CD8-positive, alpha-beta memory T cell (primary cell): Measurements from ENCODE around the gene ZFYVE1. TPM values are rescaled to one million over a fixed set of nuclear protein-coding genes. Genes with fewer than 3 reads are reported as not detected.
"Not testable (repeated sequence)": the region's sequence is repeated elsewhere in the genome, so short reads cannot be mapped to it uniquely, and the experiment has no call there.

ENCODE experiments used
- CTCF ChIA-PET: fragments of 350-600 bp; sonication (Branson Sonifier 250); formaldehyde crosslinking; loops from one replicate; lab custom pipeline; 2021; ENCODE audit warnings: antibody characterized with exemption; lab: Charles Lee
- POLR2A ChIA-PET: fragments of 350-600 bp; sonication (Branson Sonifier 250); formaldehyde crosslinking; loops from one replicate; lab custom pipeline; 2021; ENCODE audit warnings: antibody characterized with exemption; lab: Charles Lee
- DNase-seq, 5 donors: peaks; one replicate each; pipeline versions ENCODE4 v3.0.0 to v3.0.0-alpha.2; 2020 to 2022; ENCODE audit warnings: mixed read lengths in 1 of 5
- H3K27ac ChIP-seq: one replicate; pipeline ENCODE4 v1.7.0; 2013; ENCODE audit warnings: low read depth, mild to moderate bottlenecking, low read length, moderate library complexity
- H3K27me3 ChIP-seq: 2 replicates; pipeline ENCODE4 v1.7.0; 2013; ENCODE audit warnings: low read length, mild to moderate bottlenecking; ENCODE audit not compliant: insufficient read depth, poor library complexity, severe bottlenecking
- H3K36me3 ChIP-seq: 2 replicates; pipeline ENCODE4 v1.7.0; 2013; ENCODE audit warnings: mild to moderate bottlenecking, low read length, moderate library complexity; ENCODE audit not compliant: insufficient read depth
- H3K4me1 ChIP-seq: 2 replicates; pipeline ENCODE4 v1.7.0; 2013; ENCODE audit warnings: mild to moderate bottlenecking, low read length, moderate library complexity; ENCODE audit not compliant: insufficient read depth
- H3K4me3 ChIP-seq: 2 replicates; pipeline ENCODE4 v1.7.0; 2013; ENCODE audit warnings: mild to moderate bottlenecking, low read length
- H3K9me3 ChIP-seq: 2 replicates; pipeline ENCODE4 v1.7.0; 2013; ENCODE audit warnings: mild to moderate bottlenecking, low read length
- H3K27ac Mint-ChIP-seq, 8 donors: one replicate each; pipeline ENCODE4 v1.8.0; 2020 to 2021; ENCODE audit warnings: mixed read lengths in 8 of 8, mild to moderate bottlenecking in 6 of 8, inconsistent platforms in 3 of 8, moderate library complexity in 3 of 8
- H3K27me3 Mint-ChIP-seq, 2 donors: one replicate each; pipeline ENCODE4 v1.8.0; 2020 to 2021; ENCODE audit warnings: mixed read lengths in 2 of 2, mild to moderate bottlenecking in 1 of 2, moderate library complexity in 1 of 2
- H3K36me3 Mint-ChIP-seq, 3 donors: one replicate each; pipeline ENCODE4 v1.8.0; 2020 to 2021; ENCODE audit warnings: mixed read lengths in 3 of 3, inconsistent platforms in 1 of 3, mild to moderate bottlenecking in 1 of 3
- H3K4me1 Mint-ChIP-seq, 3 donors: one replicate each; pipeline ENCODE4 v1.8.0; 2020 to 2021; ENCODE audit warnings: mixed read lengths in 3 of 3, inconsistent platforms in 1 of 3, mild to moderate bottlenecking in 1 of 3
- H3K4me3 Mint-ChIP-seq, 7 donors: one replicate each; pipeline ENCODE4 v1.8.0; 2020 to 2021; ENCODE audit warnings: mixed read lengths in 7 of 7, mild to moderate bottlenecking in 6 of 7, moderate library complexity in 4 of 7, inconsistent platforms in 2 of 7
- H3K9me3 Mint-ChIP-seq, 5 donors: one replicate each; pipeline ENCODE4 v1.8.0; 2020 to 2022; ENCODE audit warnings: mixed read lengths in 5 of 5, mild to moderate bottlenecking in 3 of 5, moderate library complexity in 2 of 5, inconsistent platforms in 1 of 5
- polyA plus RNA-seq: library from polyadenylated mRNA; unstranded; fragments of 300-500 nt; fragmentation: Illumina TruSeq; gene quantifications from one replicate; pipeline ENCODE4 v1.2.3, GENCODE V29; 2021
- total RNA-seq, 2 experiments: library from RNA; stranded (reverse); gene quantifications; one replicate each; pipeline ENCODE4 v1.2.3, GENCODE V29; 2021

ZFYVE1 gene
- total and polyA plus RNA-seq, 3 experiments from 2014 or later, result 7.8 to 11.8 (median 11.7) TPM

DNA sequence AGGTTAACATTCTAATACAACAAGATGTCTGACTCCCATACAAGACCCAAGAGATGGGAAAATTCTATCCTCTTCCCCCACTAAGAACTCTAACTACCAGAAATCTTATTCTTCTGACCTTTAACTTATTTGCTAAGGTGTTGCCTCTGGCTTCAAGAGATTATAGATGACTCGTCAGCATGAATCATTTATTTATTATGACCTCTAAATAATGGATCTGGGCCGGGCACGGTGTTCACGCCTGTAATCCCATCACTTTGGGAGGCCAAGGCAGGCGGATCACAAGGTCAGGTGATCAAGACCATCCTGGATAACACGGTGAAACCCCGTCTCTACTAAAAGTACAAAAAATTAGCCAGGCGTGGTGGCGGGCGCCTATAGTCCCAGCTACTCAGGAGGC, 10.9 kb downstream of the ZFYVE1 start:
- H3K36me3 ChIP-seq, H3K4me1 ChIP-seq, H3K27me3 ChIP-seq, H3K9me3 Mint-ChIP-seq, CTCF ChIA-PET, H3K4me3 Mint-ChIP-seq, H3K27ac ChIP-seq, H3K27me3 Mint-ChIP-seq, DNase-seq, H3K9me3 ChIP-seq, H3K4me3 ChIP-seq, POLR2A ChIA-PET, H3K27ac Mint-ChIP-seq: not testable (repeated sequence)
- peaks cover 15 to 58% (median 34%) of the 10 kb centered on the region in 3 donors for H3K36me3 Mint-ChIP-seq
- H3K4me1 Mint-ChIP-seq, result peaks cover 31 to 59% (median 52%) of the 10 kb centered on the region in 3 donors

DNA sequence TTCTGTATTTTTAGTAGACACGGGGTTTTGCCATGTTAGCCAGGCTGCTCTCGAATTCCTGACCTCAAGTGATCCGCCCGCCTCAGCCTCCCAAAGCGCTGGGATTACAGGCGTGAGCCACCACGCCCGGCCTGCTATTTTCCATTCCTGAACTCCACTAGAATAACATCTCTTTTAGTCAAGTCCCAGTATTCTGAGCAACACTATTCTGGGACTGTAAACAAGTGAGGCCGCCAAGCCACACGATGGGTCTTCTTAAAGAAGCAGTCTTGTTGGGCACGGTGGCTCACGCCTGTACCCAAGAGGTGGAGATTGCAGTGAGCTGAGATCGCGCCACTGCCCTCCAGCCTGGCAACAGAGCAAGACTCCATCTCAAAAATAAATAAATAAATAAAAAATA, 11.4 kb downstream of the ZFYVE1 start:
- H3K4me1 ChIP-seq, POLR2A ChIA-PET, H3K27ac ChIP-seq, H3K36me3 ChIP-seq, H3K9me3 ChIP-seq, H3K27me3 Mint-ChIP-seq, H3K4me3 ChIP-seq, H3K4me3 Mint-ChIP-seq, DNase-seq, H3K9me3 Mint-ChIP-seq, CTCF ChIA-PET, H3K27me3 ChIP-seq: not testable (repeated sequence)
- Mint-ChIP-seq H3K36me3 (peaks cover 15 to 59% (median 34%) of the 10 kb centered on the region in 3 donors), H3K27ac (peak overlapping the region in 3 of 8 donors; percentile 40 to 66 (median 65)), H3K4me1 (peaks cover 31 to 59% (median 52%) of the 10 kb centered on the region in 3 donors)

GRCh38 chr14:73014105-73014504, 12.8 kb downstream of the ZFYVE1 start:
- DNase-seq, result no peak
- ChIA-PET CTCF (no interaction called here), POLR2A (no interaction called here)
- peak overlapping the region in 2 of 8 donors; percentile 29 to 72 for H3K27ac Mint-ChIP-seq
- peaks cover 15 to 59% (median 35%) of the 10 kb centered on the region in 3 donors for H3K36me3 Mint-ChIP-seq
- H3K4me1 ChIP-seq, result no peaks in the 10 kb centered on the region
- H3K27ac ChIP-seq, result no peak overlapping the region
- H3K27me3 ChIP-seq, result no peaks in the 10 kb centered on the region
- no peaks in the 10 kb centered on the region for H3K9me3 Mint-ChIP-seq
- no peak overlapping the region for H3K4me3 ChIP-seq
- no peak overlapping the region for H3K4me3 Mint-ChIP-seq
- no peaks in the 10 kb centered on the region for H3K27me3 Mint-ChIP-seq
- H3K9me3 ChIP-seq, result no peaks in the 10 kb centered on the region
- H3K4me1 Mint-ChIP-seq, result peaks cover 31 to 55% (median 52%) of the 10 kb centered on the region in 3 donors
- H3K36me3 ChIP-seq, result no peaks in the 10 kb centered on the region

- Mint-ChIP-seq H3K36me3 (peaks cover 15 to 61% (median 27%) of the 10 kb centered on the region in 3 donors), H3K4me1 (peaks cover 27 to 48% (median 45%) of the 10 kb centered on the region in 3 donors)
- POLR2A ChIA-PET, H3K27ac Mint-ChIP-seq, H3K9me3 Mint-ChIP-seq, H3K36me3 ChIP-seq, H3K9me3 ChIP-seq, H3K27ac ChIP-seq, H3K4me3 ChIP-seq, CTCF ChIA-PET, H3K4me3 Mint-ChIP-seq, H3K4me1 ChIP-seq, H3K27me3 ChIP-seq, H3K27me3 Mint-ChIP-seq, DNase-seq: not testable (repeated sequence)
Measured at GRCh38 chr14:73011189-73011588, 15.7 kb downstream of the ZFYVE1 start.

GRCh38 chr14:73008501-73008900, 18.4 kb downstream of the ZFYVE1 start:
- H3K4me1 ChIP-seq, result no peaks in the 10 kb centered on the region
- Mint-ChIP-seq H3K27ac (no peak overlapping the region), H3K4me1 (peaks cover 11 to 27% (median 24%) of the 10 kb centered on the region in 3 donors), H3K9me3 (no peaks in the 10 kb centered on the region), H3K4me3 (no peak overlapping the region), H3K27me3 (no peaks in the 10 kb centered on the region), H3K36me3 (peaks cover 7 to 63% (median 12%) of the 10 kb centered on the region in 3 donors)
- no peaks in the 10 kb centered on the region for H3K27me3 ChIP-seq
- CTCF ChIA-PET, result no interaction called here
- H3K36me3 ChIP-seq, result no peaks in the 10 kb centered on the region
- H3K27ac ChIP-seq, result no peak overlapping the region
- H3K4me3 ChIP-seq, result no peak overlapping the region
- no peak for DNase-seq
- POLR2A ChIA-PET, result no interaction called here
- no peaks in the 10 kb centered on the region for H3K9me3 ChIP-seq

GRCh38 chr14:73007835-73008234, 19.1 kb downstream of the ZFYVE1 start:
- H3K36me3 Mint-ChIP-seq, result peaks cover 2 to 63% (median 10%) of the 10 kb centered on the region in 3 donors

DNA sequence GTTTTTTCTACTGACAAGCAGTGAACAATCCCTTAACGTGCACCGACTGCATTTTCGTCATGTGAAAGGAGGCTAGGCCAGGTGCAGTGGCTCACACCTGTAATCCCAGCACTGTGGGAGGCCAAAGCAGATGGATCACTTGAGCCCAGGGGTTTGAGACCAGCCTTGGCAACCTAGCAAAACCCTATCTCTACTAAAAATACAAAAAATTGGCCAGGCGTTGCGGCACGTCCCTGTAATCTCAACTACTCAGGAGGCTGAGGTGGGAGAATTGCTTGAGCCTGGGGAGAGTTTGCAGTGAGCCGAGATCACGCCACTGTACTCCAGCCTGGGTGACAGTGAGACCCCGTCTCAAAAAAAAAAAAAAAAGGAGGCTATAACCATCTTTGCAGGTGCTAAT, 22.3 kb downstream of the ZFYVE1 start:
- H3K4me1 ChIP-seq, H3K9me3 Mint-ChIP-seq, H3K4me3 ChIP-seq, H3K27ac ChIP-seq, H3K36me3 ChIP-seq, H3K27ac Mint-ChIP-seq, H3K27me3 ChIP-seq, H3K4me3 Mint-ChIP-seq, H3K9me3 ChIP-seq, H3K27me3 Mint-ChIP-seq, DNase-seq, POLR2A ChIA-PET: not testable (repeated sequence)
- peaks cover 19 to 31% (median 27%) of the 10 kb centered on the region in 3 donors for H3K4me1 Mint-ChIP-seq
- CTCF ChIA-PET, result interaction anchor here (1.7 kb wide), 1 partner anchor 56 kb away, joined by 4 read pairs; no protein-coding TSS in a partner anchor
- peaks cover 0 to 64% (median 4%) of the 10 kb centered on the region in 3 donors for H3K36me3 Mint-ChIP-seq

More at GRCh38 chr14:73007835-73008234, 19.1 kb downstream of the ZFYVE1 start:
- no peaks in the 10 kb centered on the region for H3K27me3 ChIP-seq
- no peak for DNase-seq
- Mint-ChIP-seq H3K9me3 (no peaks in the 10 kb centered on the region), H3K4me3 (no peak overlapping the region), H3K4me1 (peaks cover 11 to 23% (median 19%) of the 10 kb centered on the region in 3 donors), H3K27ac (peak overlapping the region in 1 of 8 donors; percentile 29), H3K27me3 (no peaks in the 10 kb centered on the region)
- no peaks in the 10 kb centered on the region for H3K36me3 ChIP-seq
- H3K4me3 ChIP-seq, result no peak overlapping the region
- no peaks in the 10 kb centered on the region for H3K9me3 ChIP-seq
- H3K27ac ChIP-seq, result no peak overlapping the region
- ChIA-PET POLR2A (no interaction called here), CTCF (no interaction called here)
- no peaks in the 10 kb centered on the region for H3K4me1 ChIP-seq

- Mint-ChIP-seq H3K36me3 (peaks cover 0 to 62% (median 0%) of the 10 kb centered on the region in 3 donors), H3K4me1 (peaks cover 17 to 31% (median 21%) of the 10 kb centered on the region in 3 donors), H3K27me3 (no peaks in the 10 kb centered on the region), H3K4me3 (no peak overlapping the region), H3K9me3 (no peaks in the 10 kb centered on the region), H3K27ac (peak overlapping the region in 1 of 8 donors; percentile 93)
- no peak overlapping the region for H3K27ac ChIP-seq
- no peaks in the 10 kb centered on the region for H3K9me3 ChIP-seq
- CTCF ChIA-PET, result interaction anchor here (1.7 kb wide), 1 partner anchor 55 kb away, joined by 4 read pairs; no protein-coding TSS in a partner anchor
- no peaks in the 10 kb centered on the region for H3K4me1 ChIP-seq
- DNase-seq, result no peak
- H3K27me3 ChIP-seq, result no peaks in the 10 kb centered on the region
- no peaks in the 10 kb centered on the region for H3K36me3 ChIP-seq
- H3K4me3 ChIP-seq, result no peak overlapping the region
- POLR2A ChIA-PET, result no interaction called here
Measured at GRCh38 chr14:73003681-73004080, 23.2 kb downstream of the ZFYVE1 start.
